ENCODE measurements around the gene TRIM17.

The TRIM17 gene

DNA sequence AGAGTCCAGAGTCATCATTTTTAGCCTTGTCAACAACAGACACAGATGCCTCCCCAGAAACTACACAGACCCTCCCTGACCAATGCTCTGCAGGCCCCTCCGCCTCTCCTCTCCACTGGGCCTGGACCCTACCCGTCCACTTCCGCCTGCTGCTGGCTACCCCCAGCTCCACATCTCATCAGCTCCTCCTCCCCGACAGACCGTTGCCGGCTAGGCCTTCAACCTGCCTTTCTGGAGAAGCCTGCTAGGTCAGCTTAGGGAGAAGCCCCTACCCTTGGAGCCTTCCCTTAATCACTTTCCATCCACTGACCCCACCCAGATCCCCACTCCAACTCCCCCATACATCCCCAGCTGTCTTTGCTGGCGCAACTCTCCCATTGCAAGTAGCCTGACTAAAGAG, 1.4 kb downstream of the TRIM17 start:
- DNase-seq, result no peak

DNA sequence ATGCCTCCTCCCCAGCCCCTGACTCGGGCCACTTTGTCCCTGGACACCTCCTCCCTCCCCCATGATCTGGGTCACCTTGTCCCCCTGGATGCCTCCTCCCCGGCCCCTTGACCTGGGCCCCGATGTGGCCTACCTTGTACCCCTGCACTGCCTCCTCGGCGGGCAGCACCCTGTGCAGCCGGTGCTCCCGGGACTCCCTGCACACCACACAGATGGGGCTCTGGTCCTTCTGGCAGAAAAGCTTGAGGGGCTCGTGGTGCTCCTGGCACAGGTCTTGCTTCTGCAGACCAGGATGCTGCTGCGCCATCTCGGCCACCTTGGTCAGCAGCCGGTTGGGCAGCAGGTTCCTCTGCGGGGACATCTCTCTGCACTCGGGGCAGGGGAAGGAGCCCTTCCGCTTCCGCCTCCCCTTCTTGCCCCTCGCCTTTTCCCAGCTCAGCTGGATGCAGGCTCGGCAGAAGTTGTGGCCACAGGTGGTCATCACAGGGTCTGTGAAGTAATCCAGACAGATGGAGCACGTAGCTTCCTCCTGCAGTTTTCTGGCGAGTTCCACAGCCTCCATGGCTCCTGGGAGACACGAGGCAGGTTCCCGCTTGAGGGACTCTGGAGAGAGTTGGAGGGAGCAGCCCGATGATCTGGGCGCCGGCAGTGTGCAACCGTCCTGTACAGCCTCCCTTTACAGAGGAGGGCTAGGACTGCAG, 2.0 kb downstream of the TRIM17 start:
- DNase-seq, result no peak

DNA sequence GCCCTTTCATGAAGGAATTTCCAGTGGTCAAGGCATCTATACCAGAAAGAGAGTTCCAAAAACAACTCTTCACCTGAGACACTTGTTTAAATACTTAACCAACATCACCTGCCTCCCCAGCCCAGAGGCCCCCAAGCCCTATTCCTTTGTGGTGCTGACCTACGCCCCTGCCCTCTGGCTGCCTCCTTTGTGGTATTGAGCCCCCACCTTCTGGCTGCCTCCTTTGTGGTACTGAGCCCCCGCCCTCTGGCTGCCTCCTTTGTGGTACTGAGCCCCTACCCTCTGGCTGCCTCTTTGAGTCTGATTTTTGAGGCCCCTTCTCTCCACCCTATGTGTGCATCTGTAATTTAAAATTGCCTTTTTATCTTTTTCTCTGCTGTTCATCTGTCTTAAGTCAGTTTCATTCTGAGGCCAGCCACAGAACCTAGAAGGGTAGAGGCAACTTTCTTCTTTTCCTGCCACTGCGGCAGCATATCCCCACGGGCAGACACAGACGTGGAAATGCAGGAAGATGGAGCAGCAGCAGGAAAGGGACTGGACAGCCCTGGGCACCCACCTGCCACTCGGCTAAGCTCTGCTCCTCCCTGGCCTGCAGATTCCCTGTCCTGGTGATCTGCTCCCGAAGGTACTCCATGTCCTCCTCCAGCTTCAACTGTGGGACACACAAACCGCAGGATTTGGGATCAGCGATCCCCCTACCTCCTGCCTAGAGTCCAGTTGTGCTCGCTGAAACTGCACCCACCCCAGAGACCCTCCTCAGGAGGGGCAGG, 3.2 kb downstream of the TRIM17 start:
- no peak for DNase-seq

DNA sequence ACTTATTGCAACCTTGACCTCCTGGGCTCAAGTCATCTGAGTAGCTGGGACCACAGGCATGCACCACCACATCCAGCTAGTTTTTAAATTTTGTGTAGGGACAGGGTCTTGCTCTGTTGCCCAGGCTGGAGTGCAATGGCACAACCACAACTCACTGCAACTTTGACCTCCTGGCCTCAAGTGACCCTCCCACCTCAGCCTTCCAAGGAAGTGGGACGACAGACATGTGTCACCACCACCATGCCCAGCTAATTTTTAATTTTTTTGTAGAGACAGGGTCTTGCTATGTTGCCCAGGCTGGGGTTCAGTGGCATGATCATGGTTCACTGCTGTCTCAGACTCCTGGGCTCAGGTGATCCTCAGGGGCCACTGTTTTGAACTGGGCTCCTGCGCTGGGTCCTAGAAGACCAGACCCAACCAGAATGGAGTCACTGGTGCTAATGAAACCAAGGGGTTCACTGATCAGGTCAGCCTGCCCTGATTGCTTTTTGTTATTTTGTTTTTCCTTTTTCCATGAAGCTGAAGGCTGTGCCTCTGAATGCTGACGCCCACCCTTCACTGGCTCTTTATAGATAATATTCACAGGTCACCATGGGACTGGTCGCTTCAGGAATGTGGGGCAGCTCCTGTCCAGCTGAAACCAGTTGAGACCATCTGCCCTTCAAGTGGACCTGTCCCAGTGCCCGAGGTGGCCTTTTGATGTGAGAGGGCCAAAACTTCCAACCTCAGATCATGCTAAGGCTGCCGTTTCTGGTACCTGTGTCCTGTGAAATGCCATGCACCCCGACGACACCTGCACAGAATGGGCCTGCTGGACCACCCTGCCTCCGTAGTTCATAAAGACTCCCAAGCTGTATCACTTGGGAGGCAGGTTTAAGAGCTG, 4.9 kb downstream of the TRIM17 start:
- no peak for DNase-seq

DNA sequence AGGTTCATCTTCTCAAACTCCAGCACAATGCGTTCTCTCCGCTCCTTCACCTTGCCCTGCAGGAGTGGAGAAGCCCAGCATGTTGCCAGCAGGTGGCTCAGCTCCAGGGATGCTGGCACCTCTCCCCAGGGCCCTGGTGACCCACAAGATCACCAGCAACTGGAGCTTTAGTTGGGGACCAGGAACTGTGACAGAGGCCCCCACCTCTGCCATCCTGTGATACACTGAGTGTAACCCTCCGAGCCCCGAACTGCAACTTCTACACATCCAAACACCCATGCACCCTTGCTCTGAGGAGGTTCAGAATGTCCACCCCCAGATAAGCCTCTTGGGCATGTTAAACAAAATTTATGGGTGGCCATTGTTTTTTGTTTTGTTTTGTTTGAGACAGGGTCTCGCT, 5.5 kb downstream of the TRIM17 start:
- no peak for DNase-seq

DNA sequence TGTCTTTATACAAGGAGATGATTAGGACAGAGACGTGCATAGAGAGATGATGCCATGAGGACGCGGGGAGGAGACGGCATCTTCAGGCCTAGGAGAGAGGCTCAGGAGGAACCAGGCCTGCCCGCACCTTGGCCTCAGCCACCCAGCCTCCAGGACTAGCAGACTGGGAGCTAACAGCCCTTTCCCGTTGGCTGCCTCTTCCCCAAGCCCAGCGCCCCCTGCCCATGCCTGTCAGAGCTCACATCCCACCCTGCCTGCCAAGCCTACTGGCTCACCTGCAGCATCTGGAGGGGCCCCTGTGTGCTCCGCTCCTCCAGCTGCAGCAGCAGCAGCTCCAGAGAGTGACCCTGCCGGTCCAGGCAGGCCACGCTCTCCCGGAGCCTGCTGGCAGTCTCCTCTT, 6.0 kb downstream of the TRIM17 start:
- DNase-seq, result no peak

DNA sequence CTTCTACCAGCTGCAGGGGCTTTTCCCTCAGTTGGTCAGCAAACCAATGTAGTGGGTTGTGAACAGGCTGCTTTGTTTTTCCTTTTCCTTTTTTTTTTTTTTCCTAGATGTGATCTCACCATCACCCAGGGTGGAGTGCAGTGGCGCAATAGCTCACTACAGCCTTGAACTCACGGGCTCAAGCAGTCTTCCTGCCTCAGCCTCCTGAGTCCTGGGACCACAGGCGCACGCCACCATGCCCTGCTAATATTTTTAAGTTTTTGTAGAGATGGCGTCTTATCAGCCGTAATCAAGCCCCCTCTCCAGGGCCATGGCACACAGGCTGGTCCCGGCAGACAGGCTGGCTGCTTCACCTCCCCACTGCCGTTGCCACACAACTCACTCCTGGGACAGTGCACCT, 6.6 kb downstream of the TRIM17 start:
- no peak for DNase-seq

DNA sequence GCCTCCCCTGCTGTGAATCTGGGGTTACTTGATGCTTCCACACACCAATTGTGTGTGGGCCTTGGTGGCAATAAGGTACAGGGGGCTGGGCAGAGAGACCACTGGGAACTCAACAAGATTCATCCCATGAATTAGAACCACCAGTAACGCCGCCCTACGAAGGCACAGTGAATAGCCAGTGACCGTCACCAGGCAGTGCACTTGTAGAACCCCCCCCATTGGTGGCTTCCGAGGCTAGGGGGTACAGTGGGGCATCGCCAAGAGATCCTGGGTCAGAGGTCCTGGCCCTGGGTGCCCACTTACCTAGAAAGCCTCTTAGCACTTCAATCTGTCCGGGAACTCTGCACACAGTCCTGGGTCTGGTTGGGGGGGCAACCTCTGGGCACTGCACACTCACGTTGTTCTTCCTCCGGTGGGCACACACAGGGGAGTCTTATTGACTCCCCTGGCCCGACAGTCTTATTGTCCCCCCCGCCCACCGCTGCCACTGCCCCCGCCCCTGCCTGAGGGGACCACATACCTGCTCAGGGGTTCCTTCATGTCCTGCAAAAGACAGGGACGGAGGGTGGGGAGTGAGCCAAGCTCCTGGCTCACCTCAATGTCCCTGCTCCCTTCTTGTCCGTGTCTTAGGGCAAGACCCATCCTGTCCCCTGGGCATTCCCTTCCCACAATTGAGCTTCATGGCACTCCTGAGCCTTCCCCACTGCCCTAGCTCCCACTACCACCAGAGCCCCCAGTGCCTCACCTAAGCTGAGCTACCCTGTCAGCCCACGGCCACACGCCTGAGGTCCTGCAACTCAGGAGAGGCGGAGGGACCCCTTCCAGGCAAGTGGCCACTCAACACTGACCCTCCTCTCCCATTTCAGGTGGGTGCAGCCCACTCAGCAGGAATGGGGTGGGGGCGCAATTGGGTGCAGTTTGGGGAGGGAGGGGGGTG, 7.5 kb downstream of the TRIM17 start:
- DNase-seq, result no peak

DNA sequence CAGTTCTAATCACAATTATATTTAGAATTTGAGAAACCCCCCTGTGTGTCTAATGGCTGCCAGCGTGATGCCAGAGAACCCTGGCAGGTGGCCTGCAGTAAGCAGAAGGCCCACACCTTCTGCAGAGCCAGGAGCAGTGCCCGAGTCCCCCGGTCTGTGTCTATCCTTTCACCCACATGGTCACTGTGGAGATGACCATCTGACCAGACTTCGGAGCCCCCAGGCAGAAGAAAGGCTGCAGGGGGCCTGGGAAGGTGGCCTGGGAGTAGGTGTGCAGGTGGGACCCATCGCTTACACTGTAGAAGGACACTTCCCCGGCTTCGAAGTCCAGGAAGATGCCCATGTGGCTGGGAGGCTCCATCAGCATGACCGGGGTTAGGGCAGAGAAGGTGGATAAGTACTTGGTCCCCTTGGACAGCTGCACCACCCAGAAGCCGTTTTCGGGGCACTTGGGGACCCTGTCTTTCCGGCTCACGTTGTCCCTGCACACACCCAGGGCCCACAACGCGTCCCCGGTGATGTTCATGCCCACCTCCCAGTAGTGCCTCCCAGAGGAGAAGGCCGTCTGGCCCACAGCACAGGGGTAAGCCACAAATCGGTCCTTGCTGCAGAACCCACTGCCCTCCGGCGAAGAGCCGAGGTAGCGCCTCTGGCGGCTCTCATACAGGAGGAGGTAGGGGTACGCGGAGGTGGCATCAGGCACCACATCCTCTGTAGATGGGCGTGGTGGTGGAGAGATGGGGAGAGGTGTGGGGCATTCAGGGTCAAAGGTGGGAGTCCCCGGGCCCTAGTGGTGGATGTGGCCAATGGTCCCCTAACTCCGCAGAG, 8.4 kb downstream of the TRIM17 start:
- DNase-seq, result no peak

DNA sequence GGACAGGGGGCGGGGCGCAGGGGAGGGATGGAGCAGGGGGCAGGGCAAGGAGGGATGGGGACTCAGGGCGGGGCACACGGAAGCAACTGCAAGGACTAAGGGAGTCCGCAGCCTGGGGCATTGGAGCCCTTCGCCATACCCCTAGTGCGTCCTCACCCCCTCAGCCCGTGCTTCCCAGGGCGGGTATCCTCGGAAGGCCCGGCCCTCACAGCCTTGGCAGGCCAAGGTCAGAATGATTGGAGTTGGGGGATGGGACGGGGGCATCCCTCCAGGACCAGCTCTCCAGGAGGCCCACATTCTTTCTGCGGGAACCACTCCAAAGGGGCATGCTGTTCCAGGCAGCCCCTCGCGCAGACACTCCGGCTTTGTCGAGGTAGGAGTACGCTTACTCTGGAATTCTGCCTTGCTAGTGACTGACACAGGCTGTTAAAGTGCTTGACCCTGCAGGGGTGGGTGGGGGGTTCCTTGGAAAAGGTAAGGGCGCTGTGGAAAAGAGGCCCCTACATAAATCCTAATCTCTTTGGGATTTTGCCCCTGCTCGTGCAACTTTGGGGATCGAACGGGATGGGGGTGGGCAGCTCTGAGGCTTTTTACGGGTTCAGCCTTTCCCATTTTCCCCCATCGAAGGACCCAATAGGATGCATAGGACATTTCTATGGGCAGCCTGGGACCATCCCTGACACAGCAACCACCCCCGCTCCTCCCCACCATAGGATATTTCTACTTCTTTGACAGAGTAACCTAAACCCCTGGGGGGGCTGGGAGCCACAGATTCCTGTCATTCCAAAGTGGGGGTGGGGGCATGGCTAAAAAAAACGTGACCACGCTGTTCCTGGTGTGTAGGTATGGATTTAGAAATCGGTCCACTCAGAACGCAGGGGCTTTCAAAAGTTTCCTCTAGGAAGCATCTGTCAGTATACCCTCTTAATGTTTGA, 9.3 kb downstream of the TRIM17 start:
- no peak for DNase-seq

DNA sequence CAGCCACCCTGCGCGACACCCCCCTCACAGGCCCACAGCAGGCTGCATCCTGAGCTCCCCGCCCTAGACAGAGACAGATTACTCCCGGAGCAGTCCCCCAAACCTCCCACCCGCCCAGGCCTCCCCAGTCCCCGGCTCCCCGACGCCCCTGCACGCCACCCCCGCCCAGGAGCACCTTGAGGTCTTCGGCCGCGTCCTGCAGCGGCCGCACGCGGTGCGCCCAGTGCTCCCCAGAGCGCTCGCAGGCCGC, 10.8 kb downstream of the TRIM17 start:
- DNase-seq, result no peak

DNA sequence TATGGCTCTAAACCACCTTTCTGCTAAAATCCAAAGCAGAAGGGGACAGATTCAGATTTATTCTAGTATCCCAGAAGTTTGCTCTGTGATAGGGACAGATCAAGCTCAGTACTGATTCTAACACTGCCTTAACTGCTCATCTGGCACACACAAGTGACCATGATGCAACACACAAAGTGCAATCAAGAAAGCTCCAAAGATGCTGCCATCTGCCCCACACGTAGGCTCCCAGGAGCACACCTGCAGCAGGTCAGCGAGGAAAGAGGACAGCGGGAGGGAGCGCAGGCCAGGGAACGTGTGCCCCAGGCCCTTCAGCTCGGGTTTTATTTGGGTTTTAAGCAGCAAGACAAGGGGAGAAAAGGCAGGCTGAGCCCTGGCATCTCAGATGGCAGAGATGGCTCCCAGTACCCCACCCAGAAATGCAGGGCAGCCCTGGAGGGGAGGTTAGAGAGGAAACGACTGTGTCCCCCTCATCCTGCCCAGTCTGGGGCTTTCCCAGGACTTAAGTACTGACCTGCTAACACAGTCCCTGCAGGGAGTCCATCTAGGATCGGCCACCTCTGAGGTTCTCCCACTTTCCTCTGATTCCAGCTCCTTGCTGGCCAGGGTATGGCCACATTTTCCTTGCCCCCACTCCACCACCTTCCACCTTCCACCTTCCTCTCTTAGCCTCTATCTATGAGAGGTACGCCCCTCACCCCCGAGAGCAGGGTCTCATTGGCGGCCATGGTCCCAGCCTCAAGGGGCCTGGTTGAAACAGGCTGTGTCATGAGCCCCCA, 11.3 kb downstream of the TRIM17 start:
- DNase-seq, result no peak

DNA sequence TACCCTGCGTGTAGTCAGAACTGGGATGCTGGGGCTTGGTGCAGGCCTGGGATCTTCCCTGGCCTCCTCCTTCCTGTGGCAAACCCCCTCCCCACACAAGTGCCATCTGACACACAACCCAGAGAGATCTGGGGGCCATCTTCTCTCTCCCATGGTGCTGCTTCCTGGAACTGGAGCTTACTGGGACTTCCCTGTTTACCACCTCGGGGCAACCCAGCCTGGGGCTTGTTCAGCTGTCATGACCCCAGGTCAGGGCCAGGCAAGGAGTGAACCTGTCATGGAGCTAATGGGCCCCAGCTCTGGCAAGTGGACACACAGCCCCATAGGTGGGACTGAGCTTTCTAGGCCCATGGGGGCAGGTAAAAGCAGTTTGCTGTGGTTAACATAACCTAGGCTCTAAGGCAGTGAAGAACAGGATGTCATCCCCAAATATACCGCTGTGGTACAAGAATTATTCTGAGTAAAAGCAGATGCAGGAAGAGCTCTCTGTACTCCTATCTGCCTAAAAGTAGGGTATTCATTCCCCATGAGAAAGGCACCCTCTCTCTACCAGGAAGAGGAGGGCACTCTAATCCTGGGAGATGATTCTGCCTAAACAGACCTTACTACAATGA, 12.4 kb downstream of the TRIM17 start:
- DNase-seq, result no peak

DNA sequence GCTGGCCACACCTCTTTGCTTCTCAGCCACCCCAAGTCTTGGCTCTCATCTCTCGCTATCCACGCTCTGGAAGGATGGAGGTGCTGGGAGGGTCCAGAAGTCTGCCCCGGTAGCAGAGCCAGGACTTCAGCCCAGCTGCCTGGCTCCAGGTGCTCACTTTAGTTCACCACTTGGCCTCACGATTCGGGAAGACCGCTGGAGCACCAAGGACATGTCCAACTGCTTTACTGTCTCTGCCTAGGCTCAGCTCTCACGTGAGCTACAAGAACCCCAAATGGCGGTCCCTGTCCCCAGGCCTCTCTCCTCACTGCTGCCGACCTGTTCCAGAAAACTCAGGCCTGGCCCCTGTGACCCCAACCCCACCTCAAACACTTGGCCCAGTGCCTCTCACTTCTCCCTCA, 13.4 kb downstream of the TRIM17 start:
- no peak for DNase-seq

DNA sequence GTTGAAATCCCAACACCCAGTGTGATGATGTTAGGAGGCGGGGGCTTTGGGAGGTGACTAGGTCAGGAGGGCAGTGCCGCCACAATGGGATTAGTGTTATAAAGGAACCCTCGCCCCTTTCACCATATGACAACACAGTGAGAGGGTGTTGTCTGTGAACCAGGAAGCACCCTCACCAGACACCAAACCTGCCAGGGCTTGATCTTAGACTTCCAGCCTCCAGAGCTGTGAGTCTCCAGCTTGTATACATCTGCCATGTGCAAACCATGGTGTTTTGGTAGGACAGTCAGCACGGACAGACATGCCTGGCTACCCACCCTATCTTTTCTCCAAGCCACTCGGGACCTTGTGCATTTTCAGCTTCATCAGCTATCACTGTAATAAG, 14.0 kb downstream of the TRIM17 start:
- no peak for DNase-seq

DNA sequence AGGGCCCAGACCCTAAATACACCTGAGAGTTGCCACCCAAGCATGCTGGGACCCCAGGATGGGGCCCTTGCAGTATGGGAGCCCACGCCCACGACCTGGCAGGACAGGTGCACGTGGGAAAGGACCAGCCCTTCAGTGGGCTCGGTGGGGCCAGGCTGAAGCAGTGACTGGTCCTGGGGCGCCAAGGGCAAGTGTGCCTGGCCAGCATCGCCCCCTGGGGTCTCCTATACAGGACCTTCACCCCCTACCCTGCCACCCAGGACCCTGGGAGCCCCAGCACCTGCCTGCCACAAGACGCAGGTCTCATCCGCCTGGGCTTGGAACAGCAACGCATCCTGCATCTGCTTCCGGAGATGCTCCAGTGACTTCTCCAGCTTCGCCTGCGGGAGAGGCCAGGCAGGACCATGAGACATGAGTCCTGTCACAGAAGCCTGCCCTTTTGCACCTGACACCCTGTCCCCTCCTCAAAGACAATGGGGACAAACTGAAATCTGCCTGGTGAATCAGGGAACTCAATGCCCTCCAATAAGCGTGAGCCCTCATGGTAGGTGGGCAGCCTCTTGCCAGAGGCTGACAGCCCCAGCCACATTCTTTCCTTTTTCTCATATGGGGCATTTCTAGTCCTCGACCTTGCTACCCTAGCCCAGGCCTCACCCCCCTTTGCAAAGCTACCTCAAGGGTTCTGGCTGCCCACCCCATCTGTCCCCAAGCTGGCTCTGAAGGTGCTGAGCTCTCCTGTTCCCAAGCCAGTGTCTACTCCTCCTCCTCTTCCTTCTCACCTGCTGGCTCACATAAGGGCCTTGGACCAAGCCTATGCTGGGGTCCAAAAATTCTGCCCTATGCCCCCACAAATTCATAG, 14.7 kb downstream of the TRIM17 start:
- no peak for DNase-seq

DNA sequence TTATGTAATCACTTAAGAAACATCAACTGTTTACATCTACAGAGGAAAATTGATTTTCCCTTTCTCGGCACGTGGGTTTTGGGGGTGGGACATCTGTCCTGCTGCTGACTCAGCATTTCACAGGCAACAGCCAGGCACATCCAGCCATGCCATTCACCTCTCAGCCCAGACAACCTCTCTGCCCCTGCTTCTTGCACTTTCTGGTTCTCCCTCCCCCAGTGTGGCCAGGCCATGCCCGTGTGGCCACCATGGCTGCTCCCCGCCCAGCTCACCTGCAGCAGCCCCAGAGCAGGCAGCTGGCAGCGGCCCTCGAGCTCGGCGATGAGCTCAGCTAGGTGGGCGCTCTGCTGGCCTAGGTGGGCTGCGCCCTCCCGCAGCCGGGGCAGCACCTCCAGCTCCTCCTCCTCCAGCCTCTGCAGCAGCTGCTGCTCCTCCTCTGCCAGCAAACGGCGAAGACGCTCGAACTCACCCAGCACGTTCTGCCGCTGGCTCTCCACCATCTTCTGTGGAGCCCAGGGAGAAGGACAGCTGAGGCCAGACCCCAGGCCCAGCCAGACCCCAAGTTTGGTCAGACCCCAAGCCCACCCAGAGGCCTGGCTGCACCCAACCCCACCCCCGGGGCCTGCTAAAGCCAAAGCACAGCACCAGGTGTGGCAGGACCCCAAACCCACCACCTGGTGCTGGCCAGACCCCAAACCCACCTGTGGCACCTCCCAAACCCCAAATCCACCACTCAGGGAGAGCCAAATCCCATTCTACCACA, 15.8 kb downstream of the TRIM17 start:
- no peak for DNase-seq

DNA sequence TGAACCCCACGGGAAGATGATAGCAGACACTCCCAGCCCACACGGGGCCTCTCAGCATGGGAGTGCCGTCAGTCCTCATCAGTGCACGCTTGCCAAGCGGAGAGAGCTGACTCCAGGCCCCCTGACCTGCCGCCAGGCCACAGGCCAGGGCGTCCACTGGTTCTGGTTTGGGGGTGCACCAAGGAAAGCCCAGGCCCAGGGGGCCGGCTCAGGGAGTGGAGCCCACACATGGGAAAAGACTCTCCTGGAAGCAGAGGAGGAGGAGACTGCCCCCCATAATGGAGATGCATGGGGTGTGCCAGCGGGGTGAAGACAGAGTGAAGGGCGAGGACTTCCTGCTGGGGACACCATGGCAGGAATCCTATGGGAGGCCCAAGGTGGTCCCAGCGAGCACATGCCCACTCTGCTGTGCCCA, 16.4 kb downstream of the TRIM17 start:
- DNase-seq, result no peak

Measured in cortex of kidney (tissue), 1 donor.